Psoas muscle (tissue), 8 donors: Measurements from ENCODE around the gene SPACA6. TPM values are rescaled to one million over a fixed set of nuclear protein-coding genes. Genes with fewer than 3 reads are reported as not detected.

Experiments used
- ATAC-seq, 4 donors: fragments of 200-7000 bp; cut with Tn5 transposase; one replicate each; pipeline ENCODE4 v1.9.1; 2020; ENCODE audit warnings: moderate library complexity in 3 of 4, mild to moderate bottlenecking in 2 of 4
- DNase-seq, 2 donors: peaks; one replicate each; pipeline ENCODE4 v3.0.0-alpha.2; 2020
- H3K27ac ChIP-seq: fragments of 200-600 bp; one replicate; pipeline ENCODE4 v1.8.0; 2022
- H3K27me3 ChIP-seq, 3 donors: fragments of 200-600 bp in 1 of 3; one replicate each; pipeline versions ENCODE4 v1.6.1 to v1.8.0; 2013 to 2022; ENCODE audit warnings: low read length in 2 of 3, mild to moderate bottlenecking in 2 of 3, moderate library complexity in 1 of 3; ENCODE audit not compliant: insufficient read depth in 3 of 3
- H3K36me3 ChIP-seq, 2 donors: fragments of 200-600 bp in 1 of 2; one replicate each; pipeline versions ENCODE4 v1.6.1 to v1.8.0; 2013 to 2022; ENCODE audit warnings: low read depth in 1 of 2, mild to moderate bottlenecking in 1 of 2, moderate library complexity in 1 of 2; ENCODE audit not compliant: insufficient read depth in 1 of 2
- H3K4me1 ChIP-seq: fragments of 200-600 bp; one replicate; pipeline ENCODE4 v1.8.0; 2022
- H3K4me3 ChIP-seq: fragments of 200-600 bp; one replicate; pipeline ENCODE4 v1.8.0; 2022; ENCODE audit warnings: mild to moderate bottlenecking
- H3K9me3 ChIP-seq: fragments of 200-600 bp; one replicate; pipeline ENCODE4 v1.8.0; 2022
- WGBS, 3 donors: extraction: QIAGEN DNeasy Blood & Tissue Kit; methylation state at CpG; one replicate each; pipeline versions ENCODE4 v1.1.6 to v1.1.7; 2013; 5-methylcytosine and 5-hydroxymethylcytosine counted together
- intact Hi-C, 2 donors: fragments of 100-400 bp; cut with DNase I; formaldehyde crosslinking; loops; one replicate each; pipeline versions ENCODE4 v1.11.0 to v1.14.2; 2022
- polyA plus RNA-seq, 3 donors: library from polyadenylated mRNA; stranded (reverse); fragments of 200-250 nt; gene quantifications; one replicate each; pipeline ENCODE4 v1.2.3, GENCODE V29; 2013
- total RNA-seq, 4 donors: library from RNA; stranded (reverse); fragmentation: NEBNext Ultra II Directional in 2 of 4; extraction: Animal tissue kit (Norgen Biotek cat#: 25700) in 2 of 4; gene quantifications; one replicate each; pipeline versions ENCODE4 v1.2.1 to v1.2.4, GENCODE V29; 2021 to 2023
- TF ChIP-seq, protein P1 (sequence below): fragments of 200-600 bp; IDR thresholded peaks from one replicate; pipeline ENCODE4 v1.8.0; 2022; ENCODE audit warnings: antibody characterized with exemption
- donor health status: healthy with polysubstance abuse.
- donor health status: DM: no; HTN: no; CAD: no; lungs with moderate emphysema.
- donor health status: Bipolar disorder and iron deficiency.
- donor health status: healthy.
- donor health status: DM: yes; HTN: yes; CAD: no.
- donor health status: DM: no; HTN: no; CAD: no.
- donor health status: DM: no; HTN: no; CAD: no.
- donor health status: DM: yes; HTN: yes; CAD: no.

The SPACA6 gene
- total and polyA plus RNA-seq, 7 donors = 1.5 to 5.2 (median 3.1) TPM

DNA sequence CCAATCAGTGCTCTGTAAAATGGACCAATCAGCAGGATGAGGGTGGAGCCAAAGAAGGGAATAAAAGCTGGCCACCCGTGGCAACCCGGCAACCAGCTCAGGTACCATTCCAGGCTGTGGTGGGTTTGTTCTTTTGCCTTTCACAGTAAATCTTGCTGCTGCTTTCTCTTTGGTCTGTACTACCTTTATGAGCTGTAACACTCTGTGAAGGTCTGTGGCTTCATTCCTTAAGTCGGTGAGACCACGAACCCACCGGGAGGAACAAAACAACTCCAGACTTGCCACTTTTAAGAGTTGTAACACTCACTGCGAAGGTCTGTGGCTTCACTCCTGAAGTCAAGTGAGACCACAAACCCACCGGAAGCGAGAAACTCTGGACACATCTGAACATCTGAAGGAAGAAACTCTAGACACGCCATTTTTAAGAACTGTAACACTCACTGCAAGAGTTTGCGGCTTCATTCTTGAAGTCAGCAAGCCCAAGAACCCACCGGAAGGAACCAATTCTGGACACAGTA, 16.5 kb upstream of the SPACA6 start:
- Histone ChIP-seq H3K9me3 (no peaks in the 10 kb centered on the region), H3K27ac (no peak overlapping the region), H3K36me3 (no peaks in the 10 kb centered on the region), H3K27me3 (no peaks in the 10 kb centered on the region), H3K4me1 (no peaks in the 10 kb centered on the region), H3K4me3 (no peak overlapping the region)
- TF ChIP-seq, protein P1, sequence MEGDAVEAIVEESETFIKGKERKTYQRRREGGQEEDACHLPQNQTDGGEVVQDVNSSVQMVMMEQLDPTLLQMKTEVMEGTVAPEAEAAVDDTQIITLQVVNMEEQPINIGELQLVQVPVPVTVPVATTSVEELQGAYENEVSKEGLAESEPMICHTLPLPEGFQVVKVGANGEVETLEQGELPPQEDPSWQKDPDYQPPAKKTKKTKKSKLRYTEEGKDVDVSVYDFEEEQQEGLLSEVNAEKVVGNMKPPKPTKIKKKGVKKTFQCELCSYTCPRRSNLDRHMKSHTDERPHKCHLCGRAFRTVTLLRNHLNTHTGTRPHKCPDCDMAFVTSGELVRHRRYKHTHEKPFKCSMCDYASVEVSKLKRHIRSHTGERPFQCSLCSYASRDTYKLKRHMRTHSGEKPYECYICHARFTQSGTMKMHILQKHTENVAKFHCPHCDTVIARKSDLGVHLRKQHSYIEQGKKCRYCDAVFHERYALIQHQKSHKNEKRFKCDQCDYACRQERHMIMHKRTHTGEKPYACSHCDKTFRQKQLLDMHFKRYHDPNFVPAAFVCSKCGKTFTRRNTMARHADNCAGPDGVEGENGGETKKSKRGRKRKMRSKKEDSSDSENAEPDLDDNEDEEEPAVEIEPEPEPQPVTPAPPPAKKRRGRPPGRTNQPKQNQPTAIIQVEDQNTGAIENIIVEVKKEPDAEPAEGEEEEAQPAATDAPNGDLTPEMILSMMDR = no peak
- ATAC-seq = no peak
- intact Hi-C loops = no loop called here
- no peak for DNase-seq
- WGBS, 3 donors = 62 to 78% (median 76%) methylated on average over 11 of the region's 11 CpGs

DNA sequence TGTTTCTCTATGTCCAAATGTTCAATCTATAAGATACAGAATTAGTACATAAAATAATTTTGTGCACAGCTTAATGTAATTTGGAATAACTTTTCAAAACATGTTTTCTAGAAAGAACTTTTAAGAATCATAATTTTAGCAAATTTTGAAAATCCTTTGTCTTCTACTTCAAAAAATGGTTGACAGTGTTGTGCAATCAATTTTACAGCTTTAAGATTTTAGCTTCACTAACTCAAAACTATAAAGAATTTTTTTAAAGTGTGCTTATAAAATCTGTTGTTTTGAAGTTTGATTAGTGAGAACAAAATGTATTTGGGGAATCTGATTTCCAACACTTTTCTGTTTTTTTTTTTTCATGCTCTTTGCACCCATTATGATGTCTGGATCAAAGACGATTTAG, 12.7 kb upstream of the SPACA6 start:
- Histone ChIP-seq H3K4me3 (no peak overlapping the region), H3K4me1 (no peaks in the 10 kb centered on the region), H3K27ac (no peak overlapping the region), H3K27me3 (no peaks in the 10 kb centered on the region), H3K36me3 (no peaks in the 10 kb centered on the region), H3K9me3 (no peaks in the 10 kb centered on the region)
- intact Hi-C loops = no loop called here
- 69 to 86% (median 72%) methylated on average over 1 of the region's 1 CpG for WGBS, 3 donors
- DNase-seq (no peak), ATAC-seq (no peak)
- TF ChIP-seq, protein P1 = no peak

DNA sequence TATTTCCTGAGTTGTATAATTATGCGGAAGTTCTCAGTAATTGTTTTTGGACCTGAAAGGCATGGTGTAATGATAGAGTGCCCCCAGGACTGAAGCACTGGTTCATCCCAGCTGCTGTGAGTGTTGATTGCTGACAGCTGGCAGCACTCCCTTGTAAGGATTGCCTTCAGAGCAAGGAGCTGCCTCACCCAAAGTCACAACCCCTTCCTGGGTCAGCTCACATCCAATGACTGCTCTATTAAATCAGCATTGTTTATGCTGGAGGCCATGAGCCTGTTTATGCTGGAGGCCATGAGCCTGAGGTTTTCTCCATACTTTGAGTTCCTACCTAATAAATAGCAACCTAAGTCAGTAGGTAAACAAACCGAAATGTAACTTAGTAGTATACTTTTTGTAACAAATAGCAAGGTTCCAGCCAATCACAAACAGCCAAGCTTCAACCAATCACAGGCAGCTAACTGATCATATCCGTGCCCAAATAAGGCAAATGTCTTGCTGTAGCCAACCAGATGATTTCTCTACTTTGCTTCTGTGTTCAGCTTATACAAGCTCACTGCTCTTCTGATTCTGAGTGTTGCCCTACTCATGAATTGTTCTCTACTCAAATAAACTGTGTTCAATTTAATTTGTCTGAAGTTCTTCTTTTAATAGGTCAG, 11.7 kb upstream of the SPACA6 start:
- Histone ChIP-seq H3K4me3 (no peak overlapping the region), H3K36me3 (no peaks in the 10 kb centered on the region), H3K27me3 (no peaks in the 10 kb centered on the region), H3K4me1 (no peaks in the 10 kb centered on the region), H3K27ac (no peak overlapping the region), H3K9me3 (no peaks in the 10 kb centered on the region)
- ATAC-seq (no peak), DNase-seq (no peak)
- intact Hi-C loops = no loop called here
- TF ChIP-seq, protein P1 = no peak
- WGBS, 3 donors = 57 to 65% (median 59%) methylated on average over 3 of the region's 3 CpGs

DNA sequence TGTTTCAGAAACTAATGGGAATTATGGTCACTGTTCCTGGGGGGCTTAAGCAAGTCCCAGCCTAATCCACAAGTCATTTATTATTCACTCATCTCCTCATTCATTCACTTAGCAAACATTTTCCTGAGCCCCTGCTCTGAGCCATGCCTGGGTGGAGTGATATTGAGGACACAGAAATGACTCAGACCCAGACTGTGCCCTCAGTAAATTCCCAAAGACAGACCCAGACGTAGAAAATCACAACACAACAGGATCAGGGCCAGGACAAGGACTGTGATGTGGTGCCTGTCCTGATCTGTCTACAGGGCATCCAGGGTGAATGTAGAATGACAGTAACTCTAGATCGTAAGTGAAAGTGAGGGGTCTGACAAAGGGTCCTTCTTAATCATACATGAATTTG, 7.0 kb upstream of the SPACA6 start:
- WGBS, 3 donors = 62 to 76% (median 64%) methylated on average over 2 of the region's 2 CpGs
- intact Hi-C loops = no loop called here
- H3K4me1 ChIP-seq = peaks cover 8% of the 10 kb centered on the region

More for the DNA sequence above, 7.0 kb upstream of the SPACA6 start:
- ATAC-seq = no peak
- Histone ChIP-seq H3K27me3 (no peaks in the 10 kb centered on the region), H3K9me3 (no peaks in the 10 kb centered on the region), H3K4me3 (no peak overlapping the region), H3K27ac (no peak overlapping the region), H3K36me3 (no peaks in the 10 kb centered on the region)
- TF ChIP-seq, protein P1 = no peak
- no peak for DNase-seq
